Dendritic cell treated with granulocyte-macrophage colony-stimulating factor and Interleukin-4, amounts not matched to agents 40 ng/mL and 50 ng/mL, for 4 days (primary cell): ENCODE results near the gene NSFL1C.

ENCODE experiments used
- H3K27ac Mint-ChIP-seq: one replicate; pipeline ENCODE4 v1.8.0; 2022; ENCODE audit warnings: mild to moderate bottlenecking, mixed read lengths
- H3K27me3 Mint-ChIP-seq: one replicate; pipeline ENCODE4 v1.8.0; 2022; ENCODE audit warnings: mild to moderate bottlenecking, mixed read lengths
- H3K36me3 Mint-ChIP-seq: one replicate; pipeline ENCODE4 v1.8.0; 2022; ENCODE audit warnings: low read depth, mixed read lengths
- H3K4me1 Mint-ChIP-seq: one replicate; pipeline ENCODE4 v1.8.0; 2022; ENCODE audit warnings: low read depth, mixed read lengths
- H3K4me3 Mint-ChIP-seq: one replicate; pipeline ENCODE4 v1.8.0; 2022; ENCODE audit warnings: mild to moderate bottlenecking, moderate library complexity, mixed read lengths
- H3K9me3 Mint-ChIP-seq: one replicate; pipeline ENCODE4 v1.8.0; 2022; ENCODE audit warnings: mixed read lengths
- intact Hi-C: fragments of 100-400 bp; cut with micrococcal nuclease; formaldehyde crosslinking; loops from one replicate; pipeline ENCODE4 v1.15.0; 2022

The NSFL1C gene

GRCh38 chr20:1462001-1462400 lies 4.6 kb downstream of the NSFL1C start:
- Mint-ChIP-seq H3K36me3 (peaks cover 91% of the 10 kb centered on the region), H3K9me3 (peaks cover 13% of the 10 kb centered on the region), H3K27me3 (no peaks in the 10 kb centered on the region), H3K4me3 (no peak overlapping the region), H3K27ac (no peak overlapping the region), H3K4me1 (peaks cover 44% of the 10 kb centered on the region)
- intact Hi-C loops: no loop called here

- Mint-ChIP-seq H3K4me1 (peaks cover 35% of the 10 kb centered on the region), H3K4me3 (no peak overlapping the region), H3K27me3 (no peaks in the 10 kb centered on the region), H3K27ac (no peak overlapping the region), H3K9me3 (peaks cover 13% of the 10 kb centered on the region), H3K36me3 (peaks cover 91% of the 10 kb centered on the region)
- intact Hi-C loops: no loop called here
Measured at GRCh38 chr20:1460275-1460674, 6.4 kb downstream of the NSFL1C start.

- H3K4me1 Mint-ChIP-seq: peaks cover 12% of the 10 kb centered on the region
- peaks cover 13% of the 10 kb centered on the region for H3K9me3 Mint-ChIP-seq
- H3K36me3 Mint-ChIP-seq: peaks cover 91% of the 10 kb centered on the region
- H3K4me3 Mint-ChIP-seq: no peak overlapping the region
- no peaks in the 10 kb centered on the region for H3K27me3 Mint-ChIP-seq
- intact Hi-C loops: no loop called here
- H3K27ac Mint-ChIP-seq: no peak overlapping the region
Measured at GRCh38 chr20:1457992-1458391, 8.7 kb downstream of the NSFL1C start.

- intact Hi-C loops: no loop called here
- H3K36me3 Mint-ChIP-seq: peaks cover 93% of the 10 kb centered on the region
- H3K27ac Mint-ChIP-seq: no peak overlapping the region
- peaks cover 9% of the 10 kb centered on the region for H3K4me1 Mint-ChIP-seq
- H3K27me3 Mint-ChIP-seq: no peaks in the 10 kb centered on the region
- peaks cover 13% of the 10 kb centered on the region for H3K9me3 Mint-ChIP-seq
- H3K4me3 Mint-ChIP-seq: no peak overlapping the region
Measured at GRCh38 chr20:1456300-1456699, 10.3 kb downstream of the NSFL1C start.

- H3K36me3 Mint-ChIP-seq: peaks cover 97% of the 10 kb centered on the region
- no peaks in the 10 kb centered on the region for H3K9me3 Mint-ChIP-seq
- intact Hi-C loops: no loop called here
- no peak overlapping the region for H3K27ac Mint-ChIP-seq
- H3K4me1 Mint-ChIP-seq: no peaks in the 10 kb centered on the region
- H3K4me3 Mint-ChIP-seq: no peak overlapping the region
- H3K27me3 Mint-ChIP-seq: no peaks in the 10 kb centered on the region
Measured at GRCh38 chr20:1450926-1451491, 15.6 kb downstream of the NSFL1C start.

- Mint-ChIP-seq H3K4me3 (no peak overlapping the region), H3K27ac (no peak overlapping the region), H3K36me3 (peaks cover 97% of the 10 kb centered on the region), H3K27me3 (no peaks in the 10 kb centered on the region), H3K4me1 (no peaks in the 10 kb centered on the region), H3K9me3 (no peaks in the 10 kb centered on the region)
- intact Hi-C loops: no loop called here
Measured at GRCh38 chr20:1449370-1449769, 17.3 kb downstream of the NSFL1C start.

GRCh38 chr20:1448081-1448620 lies 18.5 kb downstream of the NSFL1C start:
- Mint-ChIP-seq H3K9me3 (no peaks in the 10 kb centered on the region), H3K36me3 (peaks cover 97% of the 10 kb centered on the region), H3K27me3 (no peaks in the 10 kb centered on the region), H3K4me3 (no peak overlapping the region), H3K4me1 (no peaks in the 10 kb centered on the region), H3K27ac (no peak overlapping the region)
- intact Hi-C loops: no loop called here

- H3K4me1 Mint-ChIP-seq: no peaks in the 10 kb centered on the region
- no peak overlapping the region for H3K4me3 Mint-ChIP-seq
- no peaks in the 10 kb centered on the region for H3K9me3 Mint-ChIP-seq
- peaks cover 97% of the 10 kb centered on the region for H3K36me3 Mint-ChIP-seq
- intact Hi-C loops: no loop called here
- no peaks in the 10 kb centered on the region for H3K27me3 Mint-ChIP-seq
- no peak overlapping the region for H3K27ac Mint-ChIP-seq
Measured at GRCh38 chr20:1446536-1446935, 20.1 kb downstream of the NSFL1C start.

GRCh38 chr20:1443085-1443484 lies 23.6 kb downstream of the NSFL1C start:
- peaks cover 90% of the 10 kb centered on the region for H3K36me3 Mint-ChIP-seq
- no peak overlapping the region for H3K27ac Mint-ChIP-seq

GRCh38 chr20:1442304-1442703 lies 24.3 kb downstream of the NSFL1C start:
- H3K36me3 Mint-ChIP-seq: peaks cover 82% of the 10 kb centered on the region
- intact Hi-C loops: no loop called here
- peaks cover 7% of the 10 kb centered on the region for H3K4me1 Mint-ChIP-seq
- no peaks in the 10 kb centered on the region for H3K27me3 Mint-ChIP-seq
- no peaks in the 10 kb centered on the region for H3K9me3 Mint-ChIP-seq
- H3K4me3 Mint-ChIP-seq: no peak overlapping the region
- no peak overlapping the region for H3K27ac Mint-ChIP-seq

More at GRCh38 chr20:1443085-1443484, 23.6 kb downstream of the NSFL1C start:
- intact Hi-C loops: no loop called here
- H3K4me3 Mint-ChIP-seq: no peak overlapping the region
- peaks cover 7% of the 10 kb centered on the region for H3K4me1 Mint-ChIP-seq
- no peaks in the 10 kb centered on the region for H3K9me3 Mint-ChIP-seq
- no peaks in the 10 kb centered on the region for H3K27me3 Mint-ChIP-seq

- Mint-ChIP-seq H3K36me3 (peaks cover 70% of the 10 kb centered on the region), H3K9me3 (no peaks in the 10 kb centered on the region), H3K4me1 (peaks cover 7% of the 10 kb centered on the region), H3K27me3 (no peaks in the 10 kb centered on the region), H3K4me3 (no peak overlapping the region), H3K27ac (no peak overlapping the region)
- intact Hi-C loops: no loop called here
Measured at GRCh38 chr20:1441133-1441532, 25.5 kb downstream of the NSFL1C start.

GRCh38 chr20:1440024-1440423 lies 26.6 kb downstream of the NSFL1C start:
- Mint-ChIP-seq H3K36me3 (peaks cover 59% of the 10 kb centered on the region), H3K9me3 (no peaks in the 10 kb centered on the region), H3K27ac (no peak overlapping the region), H3K4me1 (peaks cover 7% of the 10 kb centered on the region), H3K4me3 (no peak overlapping the region), H3K27me3 (no peaks in the 10 kb centered on the region)
- intact Hi-C loops: no loop called here

GRCh38 chr20:1438361-1438760 lies 28.3 kb downstream of the NSFL1C start:
- H3K27ac Mint-ChIP-seq: no peak overlapping the region
- no peaks in the 10 kb centered on the region for H3K27me3 Mint-ChIP-seq
- no peak overlapping the region for H3K4me3 Mint-ChIP-seq
- H3K4me1 Mint-ChIP-seq: peaks cover 17% of the 10 kb centered on the region
- peaks cover 42% of the 10 kb centered on the region for H3K36me3 Mint-ChIP-seq
- intact Hi-C loops: loop anchor here (5.0 kb wide), 2 partner anchors 46 to 61 kb away; partner anchors contain the start of gene FKBP1A
- H3K9me3 Mint-ChIP-seq: no peaks in the 10 kb centered on the region

- intact Hi-C loops: loop anchor here (1.0 to 5.0 kb wide), 3 partner anchors 45 to 124 kb away; partner anchors contain the start of gene FKBP1A
- H3K9me3 Mint-ChIP-seq: no peaks in the 10 kb centered on the region
- H3K36me3 Mint-ChIP-seq: peaks cover 32% of the 10 kb centered on the region
- peaks cover 23% of the 10 kb centered on the region for H3K4me1 Mint-ChIP-seq
- H3K4me3 Mint-ChIP-seq: no peak overlapping the region
- H3K27ac Mint-ChIP-seq: no peak overlapping the region
- H3K27me3 Mint-ChIP-seq: peaks cover 7% of the 10 kb centered on the region
Measured at GRCh38 chr20:1437235-1437904, 29.3 kb downstream of the NSFL1C start.
